ENCODE measurements around the gene ZCCHC24.
A peak's percentile ranks its signal among the peaks of the same experiment; 100 is the strongest.

ZCCHC24 gene

DNA sequence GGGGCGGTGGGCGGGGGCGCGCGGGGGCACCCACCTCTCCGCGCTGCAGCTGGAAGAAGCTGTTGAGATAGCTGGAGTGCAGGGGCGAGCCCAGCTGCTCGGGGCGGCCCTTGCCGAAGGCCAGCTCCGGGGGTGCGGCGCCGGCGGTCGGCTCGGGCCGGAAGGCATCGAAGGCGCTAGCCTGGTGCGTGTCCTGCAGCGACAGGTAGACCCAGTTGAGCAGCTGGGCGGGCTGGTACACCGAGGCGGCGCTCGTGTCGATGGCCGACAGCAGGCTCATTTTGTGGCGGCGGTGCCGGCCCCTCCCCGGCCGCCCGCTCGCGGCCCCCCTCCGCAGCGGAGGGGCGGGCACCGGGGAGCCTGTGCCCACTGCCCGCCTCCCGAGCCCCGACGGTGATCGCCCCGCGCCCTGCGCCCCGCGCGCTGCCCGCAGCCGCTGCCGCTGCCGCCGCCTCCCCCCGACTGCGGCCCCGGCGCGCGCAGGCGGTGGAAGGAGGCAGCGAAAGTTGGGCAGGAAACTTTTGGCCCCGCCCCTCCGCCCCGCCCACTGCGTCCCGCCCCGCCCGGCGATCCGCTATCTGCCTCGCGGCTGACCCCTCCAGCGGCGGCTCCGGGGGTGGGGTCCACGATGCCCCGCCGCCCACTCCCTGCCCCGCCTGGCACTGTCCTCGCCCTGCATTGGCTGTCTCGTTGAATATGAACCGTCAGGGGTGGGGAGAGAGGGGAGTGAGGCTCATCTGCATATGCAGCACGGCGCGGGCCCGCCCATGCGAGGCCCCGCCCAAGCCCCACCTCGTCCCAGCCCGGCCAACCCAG, at the start of gene ZCCHC24:
TSS of gene ZCCHC24 (minus strand) at position 464 of the 816 bp plus-strand sequence. CDS start at position 280, 184 bp downstream.
- DNase-seq, result peak; percentile 25

DNA sequence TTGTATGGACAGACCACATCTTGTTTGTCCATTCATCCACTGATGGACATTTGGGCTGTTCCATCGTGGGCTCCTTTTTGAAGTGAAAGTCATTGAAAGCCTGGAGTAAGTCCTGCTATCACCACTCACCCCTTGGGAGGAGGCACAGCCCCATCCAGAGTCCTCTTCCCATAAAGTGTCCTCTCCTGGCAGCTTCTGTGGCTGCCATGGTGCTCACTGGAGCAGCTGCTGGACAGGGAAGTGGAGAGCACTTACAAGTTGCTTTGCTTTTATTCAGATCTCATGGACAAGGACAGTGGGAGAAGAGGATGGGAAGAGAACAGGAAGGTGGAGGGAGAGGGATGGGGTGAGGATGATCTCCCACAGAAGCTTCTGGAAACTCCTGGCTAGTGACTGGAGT, 48.4 kb upstream of the ZCCHC24 start:
- DNase-seq, result peak; percentile 6

DNA sequence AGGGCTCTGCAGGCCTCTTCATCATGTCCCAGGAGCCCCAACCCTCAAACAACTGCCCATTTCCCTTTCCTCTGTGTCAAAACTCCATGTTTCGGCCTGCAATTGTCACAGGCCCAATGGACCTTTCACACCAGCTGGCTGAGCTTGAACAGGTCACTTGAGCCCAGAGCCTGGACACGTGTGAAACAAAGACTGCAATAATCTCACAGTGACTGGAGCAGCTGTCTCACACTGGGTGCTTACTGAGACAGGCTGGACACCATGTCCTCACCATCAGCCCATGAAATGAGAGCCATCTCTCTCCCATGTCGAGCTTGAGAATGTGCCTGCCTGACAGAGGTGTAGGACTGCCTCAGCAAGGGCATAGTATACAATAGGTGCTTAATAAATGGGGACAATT, 47.4 kb upstream of the ZCCHC24 start:
- no peak for DNase-seq

DNA sequence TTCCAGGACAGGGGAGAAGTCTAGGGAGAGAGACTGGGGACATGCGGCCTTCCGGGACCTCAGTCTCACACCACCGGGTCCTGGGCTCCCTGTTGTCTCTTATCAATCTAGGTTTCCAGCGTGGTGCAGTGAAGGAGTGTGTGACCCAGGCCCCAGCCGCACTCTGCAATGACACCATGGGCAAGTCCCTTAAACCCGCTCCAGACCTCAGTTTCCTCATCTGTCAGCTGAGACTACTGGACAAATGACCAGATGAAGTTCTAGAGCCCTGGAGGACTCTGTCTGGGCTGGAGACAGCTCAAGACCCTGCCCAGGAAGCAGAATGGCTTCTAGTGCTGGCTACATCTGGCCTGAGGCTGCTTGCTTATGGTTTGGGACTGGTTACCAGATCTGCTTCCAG, 46.8 kb upstream of the ZCCHC24 start:
- no peak for DNase-seq

DNA sequence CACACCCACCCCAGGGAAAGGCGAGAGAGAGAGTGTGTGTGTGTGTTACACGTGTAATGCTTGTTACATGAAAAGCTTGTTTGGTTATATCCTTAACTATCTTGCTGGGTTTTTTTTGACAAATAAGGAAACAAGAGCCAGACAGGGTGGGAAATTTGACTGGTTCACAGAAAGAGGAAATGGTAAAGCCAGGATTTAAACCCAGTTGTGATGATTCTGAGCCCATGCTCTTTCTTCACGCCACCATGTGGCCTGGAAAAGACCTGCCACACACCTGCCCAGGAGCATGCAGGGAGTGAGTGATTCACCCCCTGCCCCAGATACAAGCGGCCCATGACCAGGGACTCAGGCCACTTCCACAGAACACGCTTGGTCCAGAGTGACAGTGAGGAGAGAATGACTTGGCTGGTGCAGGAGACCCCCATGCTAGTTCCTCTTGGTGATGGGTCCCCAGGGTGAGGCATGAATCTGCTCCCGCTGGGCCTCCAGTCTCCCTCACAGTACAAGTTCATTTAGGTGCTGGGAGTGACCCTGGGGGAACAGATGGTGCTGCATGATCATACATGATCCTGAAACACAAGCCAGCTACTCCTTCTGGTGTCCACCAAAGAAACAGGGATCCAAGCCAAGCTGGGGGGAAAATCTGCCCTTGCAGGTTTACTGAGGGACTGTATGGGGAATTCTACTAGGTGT, 45.9 kb upstream of the ZCCHC24 start:
- no peak for DNase-seq

DNA sequence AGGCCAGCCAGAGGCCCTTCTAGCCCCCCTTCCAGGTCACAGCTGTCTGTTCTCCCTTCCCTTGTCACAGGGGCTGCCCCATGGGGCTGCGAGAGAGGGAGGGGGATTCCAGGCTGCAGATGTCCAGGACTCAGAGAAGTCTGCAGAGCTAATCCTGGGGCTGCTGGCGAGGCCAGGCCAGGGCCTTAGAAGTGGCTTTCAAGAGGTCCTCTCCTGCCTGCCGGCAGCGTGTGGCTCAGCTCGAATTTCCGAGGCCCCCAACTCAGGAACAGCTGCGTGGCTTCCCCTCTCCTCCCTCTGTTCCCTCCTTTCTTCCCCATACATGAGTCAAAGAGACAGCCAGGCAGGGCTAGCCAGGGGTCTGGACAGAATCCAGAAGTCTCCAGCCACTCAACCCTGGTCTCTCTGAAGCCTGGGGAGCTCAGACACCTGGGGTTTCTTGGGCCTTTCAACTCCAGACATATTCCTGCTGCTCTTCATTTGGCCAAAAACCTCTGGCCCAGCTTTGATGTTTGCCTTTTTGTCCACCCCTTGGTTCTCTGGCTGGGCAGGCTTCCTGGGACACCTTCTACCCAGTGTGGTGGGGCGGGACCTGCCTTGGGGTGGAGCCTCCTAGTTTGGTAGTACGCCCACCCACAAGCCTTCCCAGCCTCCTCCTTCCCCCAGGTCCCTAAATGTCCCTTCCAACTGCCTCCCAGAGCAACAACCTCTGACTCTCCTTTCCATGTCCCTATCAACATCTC, 45.1 kb upstream of the ZCCHC24 start:
- no peak for DNase-seq

DNA sequence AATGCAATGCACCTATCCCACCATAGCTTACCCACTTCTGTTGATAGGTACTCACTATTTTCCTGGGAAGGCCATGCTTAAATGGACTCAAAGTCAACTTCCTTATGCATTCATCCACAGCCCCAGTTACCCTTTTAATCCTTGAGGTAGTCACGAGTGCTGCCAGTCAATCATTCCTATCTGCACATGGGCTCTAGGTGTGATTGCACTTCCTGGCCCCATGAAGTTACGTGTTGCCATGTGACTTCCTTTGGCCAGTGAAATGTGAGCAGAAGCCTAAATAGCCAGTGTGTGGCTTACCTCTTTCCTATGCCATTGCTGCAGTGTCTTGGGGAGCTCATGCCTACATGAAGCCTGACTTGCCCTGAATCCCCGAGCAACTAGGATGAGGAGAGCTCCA, 43.4 kb upstream of the ZCCHC24 start:
- no peak for DNase-seq

DNA sequence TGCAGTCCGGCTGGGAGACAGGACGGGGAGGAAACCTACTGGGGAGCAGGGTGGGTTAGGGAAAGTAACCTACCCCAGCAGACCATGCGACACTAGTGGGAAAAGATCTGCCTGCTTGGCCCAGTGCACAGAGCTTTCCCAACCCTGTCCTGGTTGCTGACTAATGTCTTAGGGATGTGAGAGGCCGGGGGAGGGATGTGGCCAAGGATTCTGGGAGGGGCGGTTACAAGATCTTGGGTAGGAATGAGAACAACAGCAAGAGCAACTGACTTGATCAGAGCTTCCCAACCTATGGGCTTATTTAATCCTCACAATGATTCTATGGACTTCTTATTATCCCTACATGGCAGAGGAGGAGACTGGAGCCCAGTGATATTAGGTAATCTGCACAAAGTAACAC, 42.9 kb upstream of the ZCCHC24 start:
- DNase-seq, result no peak

DNA sequence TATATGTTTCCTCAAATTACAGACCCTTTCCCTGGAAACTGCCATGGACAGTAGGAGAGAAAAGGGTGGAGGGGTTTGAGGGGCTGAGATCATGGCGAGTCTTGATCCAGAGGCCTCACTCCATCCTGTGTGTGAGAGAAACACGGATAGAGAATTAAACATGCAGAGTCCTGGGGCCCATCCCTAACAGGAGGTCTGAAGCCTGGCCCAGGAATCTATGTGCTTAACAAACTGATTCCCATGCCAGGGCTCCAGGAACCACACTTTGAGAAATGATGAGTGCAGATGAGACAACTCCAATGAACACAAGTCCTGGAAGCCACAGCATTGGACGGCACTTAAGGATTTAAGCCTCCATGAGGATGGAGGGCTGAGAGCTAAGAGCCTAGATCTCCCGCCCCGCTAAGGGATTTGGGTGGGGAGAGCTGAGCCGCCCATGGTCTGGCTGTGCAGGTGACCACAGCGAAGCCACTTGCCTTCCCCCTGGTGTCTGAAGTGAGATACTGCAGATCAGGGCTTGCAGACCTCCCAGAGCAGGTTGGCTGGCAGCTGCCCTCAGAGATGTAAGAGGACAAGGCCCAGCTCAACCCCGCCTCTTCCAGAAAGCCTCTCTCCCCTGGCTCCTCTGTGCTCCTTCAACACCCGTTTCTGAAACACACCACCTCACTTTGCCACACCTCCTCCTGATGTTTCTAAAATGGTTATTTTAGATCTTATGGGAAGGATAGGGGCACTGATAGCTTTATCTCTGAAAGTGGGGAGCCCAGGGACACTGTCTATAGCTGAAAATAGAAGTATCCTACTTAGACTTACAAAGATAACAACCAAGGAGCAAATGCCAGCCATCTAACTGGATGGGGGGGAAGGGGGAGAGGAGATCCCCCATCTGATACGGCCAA, 42.1 kb upstream of the ZCCHC24 start:
- no peak for DNase-seq

DNA sequence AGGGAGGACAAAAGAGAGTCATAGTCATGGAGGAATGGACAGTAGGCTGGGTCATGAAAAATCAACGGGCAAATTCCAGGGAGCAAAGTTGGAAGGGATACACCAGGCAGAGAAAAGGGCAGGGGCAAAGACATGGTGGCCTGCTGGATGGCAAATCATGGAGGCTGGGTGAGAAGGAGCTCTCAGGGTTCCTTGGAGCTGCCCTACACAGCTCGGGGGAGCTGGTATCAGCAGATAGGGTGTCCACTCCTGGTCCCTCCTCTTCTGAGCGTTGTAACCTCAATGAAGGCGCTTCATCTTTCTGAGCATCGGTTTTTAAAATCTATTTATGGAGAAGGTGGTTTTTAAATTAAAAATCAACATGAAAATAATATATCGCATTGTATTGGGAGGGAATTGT, 39.1 kb upstream of the ZCCHC24 start:
- DNase-seq, result no peak

DNA sequence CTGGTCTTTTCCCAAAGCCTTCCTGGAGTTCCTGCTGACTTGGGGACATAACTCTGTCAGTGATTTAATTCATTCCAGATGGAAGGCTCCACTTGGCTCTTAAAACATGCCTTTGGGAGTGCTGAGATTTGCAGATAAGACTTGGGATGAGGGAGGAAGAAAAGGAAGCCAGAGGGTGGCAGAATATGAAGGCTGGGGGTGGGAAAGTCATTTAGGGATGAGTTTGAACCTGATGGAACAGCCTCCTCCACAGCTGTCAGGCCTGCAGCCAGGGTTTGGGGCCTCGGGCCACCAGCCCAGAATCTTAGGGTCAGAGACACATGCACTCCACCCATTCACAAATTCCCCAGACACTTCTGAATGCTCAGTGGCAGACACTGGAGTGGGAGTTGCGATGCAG, 38.5 kb upstream of the ZCCHC24 start:
- no peak for DNase-seq

DNA sequence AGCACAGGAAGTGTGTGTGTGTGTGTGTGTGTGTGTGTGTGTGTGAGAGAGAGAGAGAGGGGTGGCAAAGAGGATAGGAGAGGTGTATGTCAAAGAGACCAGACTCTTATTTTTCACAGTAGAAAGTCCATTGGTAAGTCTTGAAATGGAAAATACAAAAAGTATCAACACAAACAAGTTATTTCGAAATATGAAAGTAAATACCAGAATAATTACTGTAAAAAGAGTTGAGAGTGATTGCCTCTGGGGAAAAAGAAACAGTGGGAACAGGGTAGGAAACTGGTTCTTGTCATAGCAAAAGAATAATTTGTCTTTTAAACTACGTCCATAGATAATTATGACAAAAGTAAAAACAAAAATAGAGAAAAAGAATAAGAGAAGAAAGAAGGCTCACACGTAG, 37.9 kb upstream of the ZCCHC24 start:
- DNase-seq, result no peak

DNA sequence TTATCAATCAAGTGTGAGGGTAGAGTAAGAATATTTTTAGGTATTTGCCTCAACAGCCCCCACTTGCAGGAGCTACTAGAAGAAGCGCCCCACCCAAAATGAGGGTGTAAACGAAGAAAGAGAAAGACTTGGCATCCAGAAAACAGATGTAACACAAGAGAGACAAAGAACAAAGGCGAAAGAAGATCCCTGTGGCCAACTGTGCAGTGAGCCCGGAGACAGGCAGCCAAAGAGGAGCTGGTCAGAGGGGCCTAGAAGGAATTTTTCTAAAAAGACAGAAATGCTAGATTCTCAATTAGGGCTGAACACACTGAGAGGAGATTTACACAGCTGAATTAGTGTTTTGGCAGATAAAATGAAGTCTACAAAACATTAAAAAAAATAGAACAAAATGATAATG, 37.3 kb upstream of the ZCCHC24 start:
- DNase-seq, result no peak

DNA sequence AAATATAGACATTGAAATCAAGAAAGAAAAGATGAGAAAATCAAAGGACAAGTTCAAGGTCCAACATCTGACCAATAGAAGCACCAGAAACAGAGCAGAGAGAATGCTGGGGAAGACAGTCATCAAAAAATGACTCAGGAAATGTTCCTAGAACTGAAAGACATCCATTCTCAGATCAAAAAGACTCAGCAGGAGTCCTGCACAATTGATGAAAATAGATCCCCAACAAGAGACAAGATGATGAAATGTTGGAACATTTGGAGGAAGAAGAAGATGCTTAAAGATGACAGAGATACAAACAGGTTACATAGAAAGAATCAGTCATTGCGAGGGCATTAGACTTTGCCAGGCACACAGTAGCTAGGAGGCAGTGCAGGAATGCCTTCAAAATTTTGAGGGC, 36.9 kb upstream of the ZCCHC24 start:
- no peak for DNase-seq

DNA sequence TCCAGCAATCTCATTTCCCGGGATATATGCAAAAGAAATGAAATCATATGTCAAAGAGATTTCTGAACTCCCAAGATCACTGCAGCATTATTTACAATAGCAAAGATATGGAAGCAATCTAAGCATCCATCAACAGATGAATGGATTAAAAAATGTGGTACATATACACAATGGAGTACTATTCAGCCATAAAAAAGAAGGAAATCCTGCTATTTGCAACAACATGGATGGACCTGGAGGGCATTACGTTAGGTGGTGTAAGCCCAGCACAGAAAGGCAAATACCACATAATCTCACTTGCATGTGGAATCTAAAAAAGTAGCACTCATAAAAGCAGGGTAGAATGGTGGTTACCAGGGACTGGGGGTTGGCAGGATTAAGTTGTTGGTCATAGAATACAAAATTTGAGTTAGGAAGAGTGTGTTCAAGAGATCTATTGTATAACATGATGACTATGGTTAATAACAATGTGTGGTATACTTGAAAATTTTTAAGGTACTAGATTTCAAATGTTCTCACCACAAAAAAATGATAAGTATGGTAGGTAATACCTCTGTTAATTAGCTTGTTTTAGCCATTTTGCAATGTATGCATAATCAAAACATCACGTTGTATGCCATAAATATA, 34.0 kb upstream of the ZCCHC24 start:
- DNase-seq, result no peak

DNA sequence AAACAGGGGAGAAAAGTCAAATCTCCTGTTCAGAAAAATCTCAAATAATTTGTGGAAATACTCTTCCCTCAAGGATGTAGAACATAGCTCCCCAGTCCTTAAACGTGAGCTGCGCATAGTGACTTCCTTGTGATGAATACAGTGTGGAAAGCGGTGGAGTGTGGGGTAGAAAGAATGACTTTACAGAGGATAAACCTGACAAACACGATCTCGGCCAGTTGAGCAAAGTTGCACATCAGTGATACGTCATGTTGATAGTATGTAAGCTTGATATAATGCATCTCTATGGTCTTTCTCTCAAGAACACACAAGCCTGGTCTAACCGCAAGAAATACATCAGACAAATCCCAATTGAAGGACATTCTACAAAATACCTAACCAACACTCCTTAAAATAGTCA, 32.0 kb upstream of the ZCCHC24 start:
- DNase-seq, result no peak

DNA sequence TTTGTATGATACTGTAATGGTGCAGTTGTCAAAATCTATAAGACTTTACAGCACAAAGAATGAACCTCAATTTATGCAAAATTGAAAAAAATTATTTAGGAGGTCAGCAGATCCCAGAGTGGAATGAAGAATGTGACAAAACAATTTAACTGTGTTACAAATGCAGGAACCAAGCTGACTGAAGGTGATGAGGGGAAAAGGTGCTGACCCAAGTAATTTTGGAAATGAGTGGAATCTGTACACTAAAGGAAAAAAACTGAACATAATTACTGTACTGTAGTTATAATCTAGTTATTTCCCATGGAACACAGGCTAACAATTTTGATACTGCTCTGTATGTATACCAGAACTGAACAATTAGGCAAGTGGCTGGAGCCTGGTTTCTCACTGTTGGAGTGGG, 31.2 kb upstream of the ZCCHC24 start:
- no peak for DNase-seq

DNA sequence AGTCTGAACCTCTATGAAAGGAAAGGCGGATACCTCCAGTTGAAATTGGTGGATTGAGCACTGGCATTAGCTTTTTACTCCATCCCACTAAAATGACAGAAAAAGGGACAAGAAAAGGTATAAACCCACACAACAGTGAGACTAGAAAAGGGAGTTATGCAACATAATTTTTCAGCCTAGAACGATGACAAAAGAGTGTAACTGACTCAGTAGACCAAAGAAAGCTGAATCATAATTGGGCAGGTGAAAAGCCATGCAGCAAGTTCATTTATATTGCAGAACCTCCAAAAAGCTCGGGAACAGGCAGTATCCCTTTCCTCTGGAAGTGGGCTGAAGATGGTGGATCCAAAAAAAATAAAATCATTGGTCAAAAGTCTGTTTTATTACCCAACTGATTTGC, 30.5 kb upstream of the ZCCHC24 start:
- DNase-seq, result no peak

DNA sequence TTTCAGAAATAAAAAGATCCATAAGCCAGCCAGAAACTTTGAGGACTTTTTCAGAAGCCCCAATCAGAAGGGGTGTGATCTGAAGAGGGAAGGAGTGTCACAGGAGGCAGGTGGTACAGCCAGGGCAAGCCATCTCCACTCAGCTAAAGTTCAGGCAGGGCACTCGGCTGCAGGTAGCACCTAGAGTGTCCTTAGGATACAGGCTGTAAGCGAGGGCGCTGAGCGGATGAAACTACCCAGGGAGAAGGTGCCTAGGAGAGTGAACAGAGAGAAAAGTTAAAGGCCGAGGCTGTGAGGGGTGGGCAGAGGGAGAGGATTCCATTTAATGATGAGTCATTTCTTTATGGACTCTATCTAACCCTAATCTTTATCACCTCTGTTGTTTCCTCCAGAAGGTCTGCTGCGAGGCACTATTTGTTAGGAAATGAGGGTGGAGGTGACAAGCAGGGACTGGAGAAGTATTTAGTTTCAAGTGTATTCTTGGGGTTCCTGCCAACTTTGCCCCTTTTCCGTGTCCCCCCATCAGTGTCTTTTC, 29.8 kb upstream of the ZCCHC24 start:
- no peak for DNase-seq

DNA sequence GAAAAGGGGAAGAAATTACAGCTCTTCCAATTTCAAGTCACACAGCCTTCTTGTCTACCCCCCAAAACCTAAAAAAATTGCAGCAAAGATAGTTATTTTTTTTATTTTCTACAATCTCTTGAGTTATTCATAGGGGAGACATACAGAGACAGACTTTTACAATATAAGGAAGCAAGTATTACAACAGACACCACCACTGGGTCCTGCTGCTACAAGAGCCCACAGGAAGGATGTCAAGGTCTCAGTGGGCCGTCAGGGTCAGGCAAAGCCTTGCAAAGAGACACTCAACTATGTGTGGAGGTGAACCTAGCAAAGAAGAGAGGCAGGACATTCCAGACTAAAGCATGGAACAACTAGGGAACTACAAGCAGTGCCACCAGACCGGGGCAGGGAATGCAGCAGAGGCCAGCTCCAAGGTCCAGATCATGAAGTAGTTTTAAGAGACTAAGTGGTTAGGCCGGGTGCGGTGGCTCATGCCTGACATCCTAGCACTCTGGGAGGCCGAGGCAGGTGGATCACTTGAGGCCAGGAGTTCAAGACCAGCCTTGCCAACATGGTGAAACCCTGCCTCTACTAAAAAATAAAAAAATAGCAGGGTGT, 28.2 kb upstream of the ZCCHC24 start:
- DNase-seq, result no peak

DNA sequence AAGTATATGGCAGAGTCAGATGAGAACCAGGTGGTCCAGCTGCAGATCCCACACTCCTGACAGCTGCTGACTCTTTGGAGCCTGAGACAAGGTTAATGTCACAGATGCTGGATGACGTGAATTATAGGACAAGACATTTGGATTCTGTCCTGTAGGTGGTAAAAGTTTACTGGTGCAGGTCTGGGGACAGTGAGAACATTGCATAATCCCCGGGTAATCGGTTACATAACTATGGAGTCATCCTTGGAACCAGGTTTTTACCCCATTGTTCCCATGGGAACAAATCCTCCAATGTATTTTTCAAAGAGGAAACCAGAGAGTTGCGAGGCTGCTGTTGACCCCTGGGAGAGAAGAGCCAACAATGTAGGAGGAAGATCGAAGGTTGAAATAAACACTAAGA, 27.5 kb upstream of the ZCCHC24 start:
- no peak for DNase-seq

DNA sequence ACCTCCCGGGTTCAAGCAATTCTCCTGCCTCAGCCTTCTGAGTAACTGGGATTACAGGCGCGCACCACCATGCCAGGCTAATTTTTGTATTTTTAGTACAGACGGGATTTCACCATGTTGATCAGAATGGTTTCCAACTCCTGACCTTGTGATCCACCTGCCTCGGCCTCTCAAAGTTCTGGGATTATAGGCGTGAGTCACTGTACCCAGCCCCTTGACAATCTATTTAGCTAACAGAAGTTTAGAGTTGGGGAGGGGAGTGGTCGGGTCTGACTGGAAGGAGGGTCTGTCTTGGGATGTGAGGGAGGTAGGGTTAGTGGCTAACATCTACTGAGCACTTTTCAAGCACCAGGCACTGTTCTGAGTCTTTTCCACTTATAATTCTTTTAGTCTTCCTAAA, 27.0 kb upstream of the ZCCHC24 start:
- DNase-seq, result no peak

Data from NCI-H2029 treated with DMSO at 0.1 percent for 48 hours (cell line).